HCT116 (cell line): ENCODE measurements around the gene PDHX. TPM values are rescaled to one million over a fixed set of nuclear protein-coding genes. Genes with fewer than 3 reads are reported as not detected.

ENCODE experiments used
- ATAC-seq: fragments of 200-7000 bp; cut with Tn5 transposase; 2 replicates; pipeline ENCODE4 v1.9.1; 2020; ENCODE audit warnings: mild to moderate bottlenecking, moderate library complexity
- BruUV-seq: library from RNA; stranded (reverse); fragments of 400-500 nt; replicated peaks from 2 replicates; lab custom pipeline; 2021; lab: Mats Ljungman, UMichigan
- CTCF ChIA-PET: fragments of 300-600 bp; sonication (Branson Sonifier 250); formaldehyde crosslinking; loops from one replicate; lab custom pipeline; 2021; ENCODE audit warnings: antibody characterized with exemption; lab: Charles Lee
- POLR2A ChIA-PET: fragments of 300-600, 350-600 bp; sonication (Branson Sonifier 250); formaldehyde crosslinking; loops from one replicate; lab custom pipeline; 2021; ENCODE audit warnings: antibody characterized with exemption; lab: Charles Lee
- RAD21 ChIA-PET, 2 experiments: fragments of 300-600 bp; sonication (Branson Sonifier 250); formaldehyde crosslinking; loops; one replicate each; lab custom pipeline; 2023; ENCODE audit warnings: low total read pairs in 2 of 2; ENCODE audit not compliant: uncharacterized antibody in 2 of 2, unreplicated experiment in 2 of 2, low non-redundant PET in 1 of 2; lab: Charles Lee
- DNase-seq: peaks from one replicate; pipeline ENCODE4 v3.0.0-alpha.2; 2010; ENCODE audit warnings: low read depth, low spot score
- H2AFZ ChIP-seq: fragments of 200-600 bp; shearing (Covaris generic), sonication (generic); 2 replicates; pipeline ENCODE4 v1.6.1; 2017; ENCODE audit warnings: low read depth, mixed run types, mixed read lengths, antibody characterized with exemption, low read length; ENCODE audit not compliant: poor library complexity, severe bottlenecking
- H3K27ac ChIP-seq: 2 replicates; pipeline ENCODE4 v1.5.1; 2012; ENCODE audit warnings: low read depth, low read length
- H3K27me3 ChIP-seq: fragments of 200-600 bp; sonication (generic); 2 replicates; pipeline ENCODE4 v1.6.1; 2016; ENCODE audit warnings: mixed run types, low read length, mixed read lengths; ENCODE audit not compliant: insufficient read depth
- H3K36me3 ChIP-seq, 2 experiments: fragments of 200-500 bp in 1 of 2; fragments of 200-600 bp in 1 of 2; sonication (Bioruptor generic) in 1 of 2; sonication (generic) in 1 of 2; 2 replicates each; pipeline versions ENCODE4 v1.5.1 to v1.6.1; 2014 to 2016; ENCODE audit warnings: low read length in 2 of 2, inconsistent platforms in 1 of 2, mixed read lengths in 1 of 2, mixed run types in 1 of 2; ENCODE audit not compliant: insufficient read depth in 2 of 2, control insufficient read depth in 1 of 2
- H3K4me1 ChIP-seq, 2 experiments: fragments of 200-600 bp in 1 of 2; sonication (generic) in 1 of 2; 2 replicates each; pipeline versions ENCODE4 v1.5.1 to v1.6.1; 2012 to 2017; ENCODE audit warnings: low read length in 2 of 2, inconsistent platforms in 1 of 2, mild to moderate bottlenecking in 1 of 2, mixed read lengths in 1 of 2, mixed run types in 1 of 2, moderate library complexity in 1 of 2; ENCODE audit not compliant: insufficient read depth in 2 of 2, control insufficient read depth in 1 of 2
- H3K4me2 ChIP-seq: fragments of 200-600 bp; sonication (generic); 2 replicates; pipeline ENCODE4 v1.6.1; 2017; ENCODE audit warnings: mixed run types, low read length, mixed read lengths
- H3K4me3 ChIP-seq, 2 experiments: fragments of 200-600 bp in 1 of 2; sonication (generic) in 1 of 2; replicated peaks in 1 of 2; 2 replicates each; pipeline ENCODE4 v1.5.1; 2011 to 2016; ENCODE audit warnings: low read length in 2 of 2, control low read depth in 1 of 2, low read depth in 1 of 2, mild to moderate bottlenecking in 1 of 2, mixed read lengths in 1 of 2, mixed run types in 1 of 2
- H3K79me2 ChIP-seq: fragments of 200-600 bp; sonication (generic); 2 replicates; pipeline ENCODE4 v1.6.1; 2017; ENCODE audit warnings: mild to moderate bottlenecking, mixed run types, low read length, moderate library complexity, mixed read lengths; ENCODE audit not compliant: insufficient read depth
- H3K9ac ChIP-seq: fragments of 200-600 bp; sonication (generic); 2 replicates; pipeline ENCODE4 v1.6.1; 2016; ENCODE audit warnings: low read length, mixed read lengths
- H3K9me2 ChIP-seq: fragments of 200-600 bp; sonication (generic), shearing (Covaris generic); 2 replicates; pipeline ENCODE4 v1.6.1; 2017; ENCODE audit warnings: mixed run types, mild to moderate bottlenecking, moderate library complexity; ENCODE audit not compliant: insufficient read depth
- H3K9me3 ChIP-seq, 2 experiments: fragments of 200-500 bp in 1 of 2; fragments of 200-600 bp in 1 of 2; sonication (Bioruptor generic) in 1 of 2; sonication (generic) in 1 of 2; 2 replicates each; pipeline ENCODE4 v1.6.1; 2014 to 2017; ENCODE audit warnings: low read length in 2 of 2, mixed read lengths in 2 of 2, inconsistent platforms in 1 of 2, low read depth in 1 of 2, mild to moderate bottlenecking in 1 of 2, mixed run types in 1 of 2, moderate library complexity in 1 of 2; ENCODE audit not compliant: control insufficient read depth in 1 of 2, insufficient read depth in 1 of 2
- H4K20me1 ChIP-seq: fragments of 200-600 bp; sonication (generic), shearing (Covaris generic); 2 replicates; pipeline ENCODE4 v1.6.1; 2017; ENCODE audit warnings: mixed run types, mild to moderate bottlenecking, moderate library complexity; ENCODE audit not compliant: insufficient read depth
- ATF3 ChIP-seq: IDR thresholded peaks from 2 replicates; pipeline ENCODE4 v1.6.1; 2012
- CBX3 ChIP-seq: IDR thresholded peaks from 2 replicates; pipeline ENCODE4 v1.6.1; 2012; ENCODE audit warnings: low read depth
- CEBPB ChIP-seq: IDR thresholded peaks from 2 replicates; pipeline ENCODE4 v1.6.1; 2012; ENCODE audit warnings: low read depth
- EGR1 ChIP-seq: IDR thresholded peaks from 2 replicates; pipeline ENCODE4 v1.6.1; 2012; ENCODE audit warnings: low read depth
- ELF1 ChIP-seq: IDR thresholded peaks from 2 replicates; pipeline ENCODE4 v1.6.1; 2012; ENCODE audit warnings: low read depth, borderline replicate concordance
- EZH2 ChIP-seq: fragments of 200-600 bp; sonication (generic); IDR thresholded peaks from 2 replicates; pipeline ENCODE4 v1.6.1; 2017; ENCODE audit warnings: antibody characterized with exemption, mixed run types
- EZH2phosphoT487 ChIP-seq: fragments of 200-600 bp; IDR thresholded peaks from 2 replicates; pipeline ENCODE4 v1.6.1; 2018; ENCODE audit warnings: antibody characterized with exemption, borderline replicate concordance
- FOSL1 ChIP-seq: IDR thresholded peaks from 2 replicates; pipeline ENCODE4 v1.6.1; 2012; ENCODE audit warnings: low read depth
- JUND ChIP-seq: IDR thresholded peaks from 2 replicates; pipeline ENCODE4 v1.6.1; 2012
- MAX ChIP-seq: IDR thresholded peaks from 2 replicates; pipeline ENCODE4 v1.6.1; 2012
- POLR2A ChIP-seq: IDR thresholded peaks from 2 replicates; pipeline ENCODE4 v1.7.0; 2011; ENCODE audit warnings: borderline replicate concordance; ENCODE audit not compliant: insufficient read depth, insufficient read length; ENCODE audit errors: extremely low read depth
- POLR2AphosphoS5 ChIP-seq: IDR thresholded peaks from 2 replicates; pipeline ENCODE4 v1.6.1; 2011; ENCODE audit warnings: mild to moderate bottlenecking, low read depth, low read length, moderate library complexity
- RAD21 ChIP-seq: IDR thresholded peaks from 2 replicates; pipeline ENCODE4 v1.6.1; 2012; ENCODE audit warnings: low read depth, mild to moderate bottlenecking
- REST ChIP-seq: IDR thresholded peaks from 2 replicates; pipeline ENCODE4 v1.6.1; 2012; ENCODE audit warnings: low read depth
- SIN3A ChIP-seq: IDR thresholded peaks from 2 replicates; pipeline ENCODE4 v1.6.1; 2012; ENCODE audit warnings: low read depth
- SP1 ChIP-seq: IDR thresholded peaks from 2 replicates; pipeline ENCODE4 v1.6.1; 2012; ENCODE audit warnings: low read depth
- SRF ChIP-seq: IDR thresholded peaks from 2 replicates; pipeline ENCODE4 v1.6.1; 2012; ENCODE audit warnings: low read depth
- TCF7L2 ChIP-seq: IDR thresholded peaks from 2 replicates; pipeline ENCODE4 v1.7.0; 2011; ENCODE audit warnings: borderline replicate concordance, inconsistent platforms; ENCODE audit not compliant: insufficient read depth, insufficient read length; ENCODE audit errors: extremely low read depth
- YY1 ChIP-seq: IDR thresholded peaks from 2 replicates; pipeline ENCODE4 v1.6.1; 2011; ENCODE audit warnings: low read length, low read depth, moderate library complexity, mild to moderate bottlenecking; ENCODE audit not compliant: insufficient replicate concordance; ENCODE audit errors: extremely low read depth
- ZBTB33 ChIP-seq: IDR thresholded peaks from 2 replicates; pipeline ENCODE4 v1.6.1; 2011; ENCODE audit warnings: mild to moderate bottlenecking, low read length, moderate library complexity; ENCODE audit not compliant: insufficient replicate concordance; ENCODE audit errors: extremely low read depth
- ZNF274 ChIP-seq: fragments of 200-500 bp; sonication (Bioruptor generic); IDR thresholded peaks from 2 replicates; pipeline ENCODE4 v1.6.1; 2014; ENCODE audit warnings: mild to moderate bottlenecking, low read depth, low read length, inconsistent platforms
- intact Hi-C: fragments of 100-400 bp; cut with micrococcal nuclease; formaldehyde crosslinking; loops from 2 replicates; pipeline ENCODE4 v1.10.0; 2022
- total RNA-seq: library from RNA; stranded (reverse); gene quantifications from one replicate; pipeline ENCODE4 v1.2.1, GENCODE V29; 2021; ENCODE audit not compliant: unreplicated experiment

The PDHX gene
- total RNA-seq, 1 experiment from 2014 or later: 36.6 TPM

- Histone ChIP-seq H3K9me2 (no peaks in the 10 kb centered on the region), H3K9ac (peak overlapping the region; percentile 48), H4K20me1 (no peaks in the 10 kb centered on the region), H2AFZ (no peak overlapping the region), H3K4me3 (peak overlapping the region in 1 of 2 experiments; percentile 21; a peak in 2 of 4 replicates), H3K4me1 (peaks cover 90 to 92% of the 10 kb centered on the region in 2 experiments), H3K4me2 (peak overlapping the region; percentile 59), H3K27ac (peak overlapping the region; percentile 99), H3K27me3 (no peaks in the 10 kb centered on the region), H3K79me2 (no peaks in the 10 kb centered on the region), H3K9me3 (no peaks in the 10 kb centered on the region), H3K36me3 (no peaks in the 10 kb centered on the region)
- DNase-seq (peak; percentile 96), ATAC-seq (peak; percentile 78)
- POLR2A ChIA-PET: interaction anchor here (0.6 to 3.5 kb wide), 11 partner anchors 21 to 380 kb away, joined by 3 to 28 read pairs (median 3); partner anchors contain the start of gene CD44
- BruUV-seq: no TSS peak
- CTCF ChIA-PET: interaction anchor here (1.0 to 1.9 kb wide), 8 partner anchors 12 to 403 kb away, joined by 3 to 10 read pairs (median 3); no protein-coding TSS in a partner anchor
- RAD21 ChIA-PET: interaction anchor here (0.9 to 1.8 kb wide), 6 partner anchors 22 to 326 kb away, joined by 3 to 7 read pairs (median 3); no protein-coding TSS in a partner anchor
- intact Hi-C loops: loop anchor here (1.0 kb wide), 2 partner anchors 130 to 154 kb away; partner anchors contain the start of gene CD44
- peak; percentile 47 for TF ChIP-seq YY1
- 0 out of 2 replicates have a peak, but pooled peaks have one; percentile 48 for TF ChIP-seq POLR2AphosphoS5
- no peak for TF ChIP-seq REST
- peak; percentile 93 for TF ChIP-seq FOSL1
- no peak for TF ChIP-seq POLR2A
- peak; percentile 99 for TF ChIP-seq CEBPB
- TF ChIP-seq SP1: peak; percentile 93
- TF ChIP-seq SRF: peak; percentile 66
- TF ChIP-seq EGR1: peak; percentile 53; the same call in 1 of the 2 replicates
- TF ChIP-seq CBX3: peak; percentile 69
- TF ChIP-seq ZBTB33: no peak
- TF ChIP-seq ZNF274: no peak
- TF ChIP-seq RAD21: peak; percentile 56
- peak; percentile 54 for TF ChIP-seq TCF7L2
- TF ChIP-seq SIN3A: peak; percentile 93; the same call in 1 of the 2 replicates
- TF ChIP-seq MAX: peak; percentile 95
- 0 out of 2 replicates have a peak, but pooled peaks have one; percentile 62 for TF ChIP-seq ATF3
- peak; percentile 92 for TF ChIP-seq JUND
- TF ChIP-seq EZH2: no peak
- TF ChIP-seq EZH2phosphoT487: no peak
- TF ChIP-seq ELF1: peak; percentile 42; the same call in 1 of the 2 replicates
Measured at GRCh38 chr11:35009191-35009943, 92.9 kb downstream of the PDHX start.
